ENCODE results near the gene PRAME.
A peak's percentile ranks its signal among the peaks of the same experiment; 100 is the strongest.
"Not testable (repeated sequence)": the region's sequence is repeated elsewhere in the genome, so short reads cannot be mapped to it uniquely, and the experiment has no call there.

The PRAME gene

GRCh38 chr22:22558972-22559603 is at the start of gene PRAME:
TSS of gene PRAME (minus strand) at chr22:22559265. CDS start at chr22:22556832, 2,433 bp downstream.
- DNase-seq = no peak

- DNase-seq = not testable (repeated sequence)
Measured at GRCh38 chr22:22608022-22608421, 49.0 kb upstream of the PRAME start.

- no peak for DNase-seq
Measured at GRCh38 chr22:22605074-22605404, 46.0 kb upstream of the PRAME start.

GRCh38 chr22:22604326-22605073 is 45.4 kb upstream of the PRAME start:
- DNase-seq = no peak

GRCh38 chr22:22603470-22603947 is 44.4 kb upstream of the PRAME start:
- DNase-seq = no peak

GRCh38 chr22:22600531-22601261 is 41.6 kb upstream of the PRAME start:
- DNase-seq = no peak

- no peak for DNase-seq
Measured at GRCh38 chr22:22599248-22599647, 40.2 kb upstream of the PRAME start.

GRCh38 chr22:22598144-22598543 is 39.1 kb upstream of the PRAME start:
- DNase-seq = no peak

- DNase-seq = no peak
Measured at GRCh38 chr22:22595001-22595835, 36.2 kb upstream of the PRAME start.

GRCh38 chr22:22593964-22594656 is 35.0 kb upstream of the PRAME start:
- DNase-seq = peak; percentile 3

GRCh38 chr22:22593250-22593649 is 34.2 kb upstream of the PRAME start:
- no peak for DNase-seq

- DNase-seq = no peak
Measured at GRCh38 chr22:22591348-22592299, 32.6 kb upstream of the PRAME start.

- DNase-seq = no peak
Measured at GRCh38 chr22:22590136-22590891, 31.2 kb upstream of the PRAME start.

- no peak for DNase-seq
Measured at GRCh38 chr22:22588485-22589164, 29.6 kb upstream of the PRAME start.

GRCh38 chr22:22587577-22588188 is 28.6 kb upstream of the PRAME start:
- no peak for DNase-seq

GRCh38 chr22:22584722-22585121 is 25.7 kb upstream of the PRAME start:
- DNase-seq = no peak

- DNase-seq = no peak
Measured at GRCh38 chr22:22583030-22583429, 24.0 kb upstream of the PRAME start.

GRCh38 chr22:22581524-22581923 is 22.5 kb upstream of the PRAME start:
- DNase-seq = not testable (repeated sequence)
